BE2C (cell line): ENCODE results near the gene RECK.
"Not testable (repeated sequence)": the region's sequence is repeated elsewhere in the genome, so short reads cannot be mapped to it uniquely, and the experiment has no call there.

Experiments used
- DNase-seq: peaks from one replicate; pipeline ENCODE4 v3.0.0-alpha.2; 2020
- H3K27me3 ChIP-seq: fragments of 250-450 bp; sonication (Bioruptor Pico); 2 replicates; pipeline ENCODE4 v1.5.1; 2020; ENCODE audit warnings: mild to moderate bottlenecking
- H3K36me3 ChIP-seq: fragments of 250-450 bp; sonication (Bioruptor Pico); 2 replicates; pipeline ENCODE4 v1.5.1; 2020; ENCODE audit warnings: mild to moderate bottlenecking
- H3K4me1 ChIP-seq: fragments of 250-450 bp; sonication (Bioruptor Pico); 2 replicates; pipeline ENCODE4 v1.5.1; 2020
- H3K4me3 ChIP-seq: 2 replicates; pipeline ENCODE4 v1.5.1; 2011; ENCODE audit warnings: low read depth, low read length
- H3K9me3 ChIP-seq: fragments of 250-450 bp; sonication (Bioruptor Pico); 2 replicates; pipeline ENCODE4 v1.5.1; 2020
- CTCF ChIP-seq: IDR thresholded peaks from 2 replicates; pipeline ENCODE4 v1.5.1; 2012; ENCODE audit warnings: mild to moderate bottlenecking, low read depth, low read length

The RECK gene

GRCh38 chr9:36153746-36154145 is 117.0 kb downstream of the RECK start:
- TF ChIP-seq CTCF, result no peak
- Histone ChIP-seq H3K9me3 (no peaks in the 10 kb centered on the region), H3K27me3 (no peaks in the 10 kb centered on the region), H3K4me3 (no peak overlapping the region), H3K36me3 (peaks cover 2% of the 10 kb centered on the region; the same call in 1 of the 2 replicates), H3K4me1 (peaks cover 18% of the 10 kb centered on the region)
- no peak for DNase-seq

- Histone ChIP-seq H3K4me3 (no peak overlapping the region), H3K36me3 (peaks cover 2% of the 10 kb centered on the region; the same call in 1 of the 2 replicates), H3K4me1 (peaks cover 13% of the 10 kb centered on the region), H3K9me3 (no peaks in the 10 kb centered on the region), H3K27me3 (no peaks in the 10 kb centered on the region)
- peak; percentile 29 for DNase-seq
- no peak for TF ChIP-seq CTCF
Observed at GRCh38 chr9:36154331-36154952, 117.7 kb downstream of the RECK start.

DNA sequence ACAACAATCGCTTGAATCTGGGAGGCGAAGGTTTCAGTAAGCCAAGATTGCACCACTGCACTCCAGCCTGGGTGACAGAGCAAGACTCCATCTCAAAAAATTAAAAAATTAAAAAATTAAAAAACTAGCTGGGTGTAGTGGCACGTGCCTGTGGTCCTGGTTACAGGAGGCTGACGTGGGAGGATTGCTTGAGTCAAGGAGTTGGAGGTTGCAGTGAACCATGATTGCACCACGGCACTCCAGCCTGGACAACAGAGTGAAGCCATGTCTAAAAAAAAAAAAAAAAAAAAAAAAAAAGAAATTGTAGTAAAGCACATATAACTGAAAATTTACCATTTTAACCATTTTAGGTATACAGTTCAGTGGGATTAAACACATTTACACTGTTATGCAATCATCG is 119.4 kb downstream of the RECK start:
- H3K27me3 ChIP-seq, result no peaks in the 10 kb centered on the region
- no peak overlapping the region for H3K4me3 ChIP-seq
- H3K36me3 ChIP-seq, result peaks cover 2% of the 10 kb centered on the region; the same call in 1 of the 2 replicates
- no peak for DNase-seq
- peaks cover 9% of the 10 kb centered on the region for H3K4me1 ChIP-seq
- no peaks in the 10 kb centered on the region for H3K9me3 ChIP-seq
- no peak for TF ChIP-seq CTCF

- Histone ChIP-seq H3K9me3 (no peaks in the 10 kb centered on the region), H3K4me1 (peaks cover 23% of the 10 kb centered on the region), H3K27me3 (no peaks in the 10 kb centered on the region), H3K4me3 (no peak overlapping the region), H3K36me3 (peaks cover 2% of the 10 kb centered on the region; the same call in 1 of the 2 replicates)
- no peak for DNase-seq
- no peak for TF ChIP-seq CTCF
Observed at GRCh38 chr9:36158122-36158521, 121.4 kb downstream of the RECK start.

GRCh38 chr9:36158917-36159316 is 122.2 kb downstream of the RECK start:
- Histone ChIP-seq H3K27me3 (no peaks in the 10 kb centered on the region), H3K36me3 (peaks cover 2% of the 10 kb centered on the region; the same call in 1 of the 2 replicates), H3K9me3 (no peaks in the 10 kb centered on the region), H3K4me3 (no peak overlapping the region), H3K4me1 (peaks cover 29% of the 10 kb centered on the region)
- TF ChIP-seq CTCF, result no peak
- no peak for DNase-seq

- H3K27me3 ChIP-seq, H3K4me3 ChIP-seq, H3K36me3 ChIP-seq, DNase-seq, H3K9me3 ChIP-seq: not testable (repeated sequence)
- peaks cover 30% of the 10 kb centered on the region for H3K4me1 ChIP-seq
Observed at GRCh38 chr9:36159509-36159908, 122.8 kb downstream of the RECK start.

- H3K4me1 ChIP-seq, result peaks cover 31% of the 10 kb centered on the region
- DNase-seq, H3K27me3 ChIP-seq, H3K4me3 ChIP-seq, H3K9me3 ChIP-seq, H3K36me3 ChIP-seq: not testable (repeated sequence)
Observed at GRCh38 chr9:36160126-36160525, 123.4 kb downstream of the RECK start.
